ENCODE results near the gene PNPLA6.

PNPLA6 gene

DNA sequence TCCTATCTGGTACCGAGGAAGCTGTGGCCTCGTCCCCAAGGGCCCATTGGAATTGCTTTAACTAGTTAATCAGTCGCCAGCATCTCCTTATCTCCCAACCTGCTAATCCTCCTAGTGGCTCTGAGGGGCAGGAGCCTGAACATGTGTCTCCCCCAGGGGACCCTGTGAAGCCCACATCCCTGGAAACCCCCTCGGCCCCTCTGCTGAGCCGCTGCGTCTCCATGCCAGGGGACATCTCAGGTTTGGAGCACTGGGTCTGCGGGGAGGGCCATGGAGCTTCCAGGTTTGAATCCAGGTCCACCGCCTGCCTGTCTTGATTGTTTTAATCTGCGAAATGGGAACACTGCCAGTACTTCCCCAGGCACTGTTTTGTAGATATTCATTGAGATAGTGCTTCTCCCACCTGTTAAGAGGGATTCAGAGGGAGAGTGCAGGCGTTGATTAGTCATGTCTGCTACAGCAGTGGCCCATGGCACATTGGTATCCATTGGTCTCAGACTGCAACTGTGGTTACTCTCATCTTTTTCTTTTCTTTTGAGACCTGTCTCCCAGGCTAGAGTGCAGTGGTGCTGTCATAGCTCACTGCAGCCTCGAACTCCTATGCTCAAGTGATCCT is 6.4 kb downstream of the PNPLA6 start:
- no peaks in the 10 kb centered on the region for H3K79me2 ChIP-seq (ENCODE audit: control insufficient read depth, low read length)
- H3K36me3 ChIP-seq (ENCODE audit: control insufficient read depth, low read length) = peaks cover 23% of the 10 kb centered on the region
- H3K4me2 ChIP-seq (ENCODE audit: low read length) = no peak overlapping the region
- no peaks in the 10 kb centered on the region for H3K9me3 ChIP-seq (ENCODE audit: control insufficient read depth, insufficient read depth, low read length)
- H3K4me3 ChIP-seq (ENCODE audit: low read length) = no peak overlapping the region
- no peaks in the 10 kb centered on the region for H3K27me3 ChIP-seq (ENCODE audit: control insufficient read depth, low read length)
- H3K27ac ChIP-seq (ENCODE audit: low read depth, low read length) = no peak overlapping the region
- TF ChIP-seq, protein P1, sequence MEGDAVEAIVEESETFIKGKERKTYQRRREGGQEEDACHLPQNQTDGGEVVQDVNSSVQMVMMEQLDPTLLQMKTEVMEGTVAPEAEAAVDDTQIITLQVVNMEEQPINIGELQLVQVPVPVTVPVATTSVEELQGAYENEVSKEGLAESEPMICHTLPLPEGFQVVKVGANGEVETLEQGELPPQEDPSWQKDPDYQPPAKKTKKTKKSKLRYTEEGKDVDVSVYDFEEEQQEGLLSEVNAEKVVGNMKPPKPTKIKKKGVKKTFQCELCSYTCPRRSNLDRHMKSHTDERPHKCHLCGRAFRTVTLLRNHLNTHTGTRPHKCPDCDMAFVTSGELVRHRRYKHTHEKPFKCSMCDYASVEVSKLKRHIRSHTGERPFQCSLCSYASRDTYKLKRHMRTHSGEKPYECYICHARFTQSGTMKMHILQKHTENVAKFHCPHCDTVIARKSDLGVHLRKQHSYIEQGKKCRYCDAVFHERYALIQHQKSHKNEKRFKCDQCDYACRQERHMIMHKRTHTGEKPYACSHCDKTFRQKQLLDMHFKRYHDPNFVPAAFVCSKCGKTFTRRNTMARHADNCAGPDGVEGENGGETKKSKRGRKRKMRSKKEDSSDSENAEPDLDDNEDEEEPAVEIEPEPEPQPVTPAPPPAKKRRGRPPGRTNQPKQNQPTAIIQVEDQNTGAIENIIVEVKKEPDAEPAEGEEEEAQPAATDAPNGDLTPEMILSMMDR (IDR thresholded peaks at IDR 0.05; ENCODE audit: low read depth, low read length, poor library complexity, severe bottlenecking) = no peak
- TF ChIP-seq EZH2phosphoT487 (IDR thresholded peaks at IDR 0.05; ENCODE audit: borderline replicate concordance, low read length) = no peak
- no peaks in the 10 kb centered on the region for H4K20me1 ChIP-seq (ENCODE audit: control insufficient read depth, insufficient read depth, low read depth, low read length)
- peaks cover 5% of the 10 kb centered on the region; the same call in 1 of the 2 replicates for H3F3A ChIP-seq (ENCODE audit: control insufficient read depth, insufficient read depth)
- H3K4me1 ChIP-seq (ENCODE audit: control insufficient read depth, low read length) = no peaks in the 10 kb centered on the region
- H3K9me2 ChIP-seq (replicated peaks; ENCODE audit: control insufficient read depth, low read length) = no peaks in the 10 kb centered on the region

DNA sequence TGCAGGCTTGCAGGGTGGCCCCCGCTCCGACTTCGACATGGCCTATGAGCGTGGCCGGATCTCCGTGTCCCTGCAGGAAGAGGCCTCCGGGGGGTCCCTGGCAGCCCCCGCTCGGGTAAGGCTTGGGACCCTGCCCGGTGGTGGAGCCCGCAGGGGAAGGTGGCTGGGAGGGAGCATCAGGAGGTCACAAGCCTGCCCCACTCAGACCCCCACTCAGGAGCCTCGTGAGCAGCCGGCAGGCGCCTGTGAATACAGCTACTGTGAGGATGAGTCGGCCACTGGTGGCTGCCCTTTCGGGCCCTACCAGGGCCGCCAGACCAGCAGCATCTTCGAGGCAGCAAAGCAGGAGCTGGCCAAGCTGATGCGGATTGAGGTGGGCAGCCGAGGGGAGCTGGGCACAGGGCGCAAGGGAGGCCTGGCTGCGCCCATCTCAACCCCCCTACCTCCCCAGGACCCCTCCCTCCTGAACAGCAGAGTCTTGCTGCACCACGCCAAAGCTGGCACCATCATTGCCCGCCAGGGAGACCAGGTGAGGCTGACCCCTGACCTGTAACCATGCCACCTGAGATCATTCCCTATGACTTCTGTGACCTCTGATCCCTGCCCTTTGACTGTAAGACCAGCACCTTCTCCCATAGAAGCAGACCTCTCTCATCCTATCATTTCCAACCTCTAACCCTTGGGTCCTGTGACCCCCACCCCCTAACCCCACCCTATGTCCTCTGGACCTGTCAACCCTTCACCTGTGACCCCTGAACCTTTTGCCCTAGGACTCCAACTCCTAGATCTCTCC is 7.2 kb downstream of the PNPLA6 start:
- no peaks in the 10 kb centered on the region for H3K79me2 ChIP-seq (ENCODE audit: control insufficient read depth, low read length)
- H3K27me3 ChIP-seq (ENCODE audit: control insufficient read depth, low read length) = no peaks in the 10 kb centered on the region
- no peak overlapping the region for H3K4me2 ChIP-seq (ENCODE audit: low read length)
- no peaks in the 10 kb centered on the region for H3K9me2 ChIP-seq (replicated peaks; ENCODE audit: control insufficient read depth, low read length)
- H3K27ac ChIP-seq (ENCODE audit: low read depth, low read length) = no peak overlapping the region
- 0 out of 2 replicates have a peak, but pooled peaks cover 2% of the 10 kb centered on the region for H3F3A ChIP-seq (ENCODE audit: control insufficient read depth, insufficient read depth)
- H3K4me3 ChIP-seq (ENCODE audit: low read length) = no peak overlapping the region
- TF ChIP-seq, protein P1 (IDR thresholded peaks at IDR 0.05; ENCODE audit: low read depth, low read length, poor library complexity, severe bottlenecking) = no peak
- no peak for TF ChIP-seq EZH2phosphoT487 (IDR thresholded peaks at IDR 0.05; ENCODE audit: borderline replicate concordance, low read length)
- peaks cover 19% of the 10 kb centered on the region for H3K36me3 ChIP-seq (ENCODE audit: control insufficient read depth, low read length)
- H3K4me1 ChIP-seq (ENCODE audit: control insufficient read depth, low read length) = no peaks in the 10 kb centered on the region
- H4K20me1 ChIP-seq (ENCODE audit: control insufficient read depth, insufficient read depth, low read depth, low read length) = no peaks in the 10 kb centered on the region
- no peaks in the 10 kb centered on the region for H3K9me3 ChIP-seq (ENCODE audit: control insufficient read depth, insufficient read depth, low read length)

DNA sequence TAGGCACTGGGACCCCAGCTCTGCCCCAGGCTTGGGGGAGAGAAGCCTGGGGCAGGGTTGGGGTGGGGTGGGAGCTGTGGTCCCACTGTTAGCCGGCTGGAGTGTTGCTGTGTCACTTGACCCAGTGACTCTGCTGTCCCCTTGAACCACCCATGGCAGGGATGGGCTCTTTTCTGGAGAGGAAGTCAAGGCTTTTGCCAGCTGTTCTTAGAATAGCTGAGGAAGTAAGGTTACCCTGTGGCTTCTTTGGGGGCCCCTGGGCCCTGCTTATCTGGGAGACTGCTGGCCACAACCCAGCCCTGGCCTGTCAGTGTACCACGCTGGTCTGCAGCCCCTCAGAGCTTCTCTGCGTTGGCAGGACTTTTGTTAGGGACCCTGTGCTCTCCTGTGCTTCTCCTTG is 9.1 kb downstream of the PNPLA6 start:
- Histone ChIP-seq H3K9me2 (replicated peaks; ENCODE audit: control insufficient read depth, low read length) (no peaks in the 10 kb centered on the region), H3K27me3 (ENCODE audit: control insufficient read depth, low read length) (no peaks in the 10 kb centered on the region), H3K36me3 (ENCODE audit: control insufficient read depth, low read length) (peaks cover 12% of the 10 kb centered on the region; the same call in 1 of the 2 replicates), H3K4me3 (ENCODE audit: low read length) (no peak overlapping the region), H4K20me1 (ENCODE audit: control insufficient read depth, insufficient read depth, low read depth, low read length) (no peaks in the 10 kb centered on the region), H3K27ac (ENCODE audit: low read depth, low read length) (no peak overlapping the region), H3K4me2 (ENCODE audit: low read length) (no peak overlapping the region), H3K9me3 (ENCODE audit: control insufficient read depth, insufficient read depth, low read length) (no peaks in the 10 kb centered on the region), H3K4me1 (ENCODE audit: control insufficient read depth, low read length) (no peaks in the 10 kb centered on the region), H3K79me2 (ENCODE audit: control insufficient read depth, low read length) (no peaks in the 10 kb centered on the region), H3F3A (ENCODE audit: control insufficient read depth, insufficient read depth) (0 out of 2 replicates have a peak, but pooled peaks cover 2% of the 10 kb centered on the region)
- TF ChIP-seq, protein P1 (IDR thresholded peaks at IDR 0.05; ENCODE audit: low read depth, low read length, poor library complexity, severe bottlenecking) = no peak
- no peak for TF ChIP-seq EZH2phosphoT487 (IDR thresholded peaks at IDR 0.05; ENCODE audit: borderline replicate concordance, low read length)
